Activated T-cell treated with anti-CD3 and anti-CD28 coated beads for 4 hours (primary cell): ENCODE results near the gene CETP.

Experiments
- DNase-seq: peaks from one replicate; pipeline ENCODE4 v3.0.0-alpha.2; 2020

Gene CETP, protein sequence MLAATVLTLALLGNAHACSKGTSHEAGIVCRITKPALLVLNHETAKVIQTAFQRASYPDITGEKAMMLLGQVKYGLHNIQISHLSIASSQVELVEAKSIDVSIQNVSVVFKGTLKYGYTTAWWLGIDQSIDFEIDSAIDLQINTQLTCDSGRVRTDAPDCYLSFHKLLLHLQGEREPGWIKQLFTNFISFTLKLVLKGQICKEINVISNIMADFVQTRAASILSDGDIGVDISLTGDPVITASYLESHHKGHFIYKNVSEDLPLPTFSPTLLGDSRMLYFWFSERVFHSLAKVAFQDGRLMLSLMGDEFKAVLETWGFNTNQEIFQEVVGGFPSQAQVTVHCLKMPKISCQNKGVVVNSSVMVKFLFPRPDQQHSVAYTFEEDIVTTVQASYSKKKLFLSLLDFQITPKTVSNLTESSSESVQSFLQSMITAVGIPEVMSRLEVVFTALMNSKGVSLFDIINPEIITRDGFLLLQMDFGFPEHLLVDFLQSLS

DNA sequence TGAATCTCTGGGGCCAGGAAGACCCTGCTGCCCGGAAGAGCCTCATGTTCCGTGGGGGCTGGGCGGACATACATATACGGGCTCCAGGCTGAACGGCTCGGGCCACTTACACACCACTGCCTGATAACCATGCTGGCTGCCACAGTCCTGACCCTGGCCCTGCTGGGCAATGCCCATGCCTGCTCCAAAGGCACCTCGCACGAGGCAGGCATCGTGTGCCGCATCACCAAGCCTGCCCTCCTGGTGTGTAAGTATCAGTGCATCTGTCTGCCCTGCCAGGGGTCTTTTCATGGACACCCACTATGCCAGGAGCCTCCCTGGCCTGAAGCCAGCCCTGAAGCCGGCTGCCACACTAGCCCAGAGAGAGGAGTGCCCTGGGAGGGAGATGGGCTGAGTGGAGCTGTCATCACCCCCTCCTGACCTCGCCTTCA, at the start of gene CETP:
CETP (plus strand) TSS at position 100 of the 431 bp plus-strand sequence; CDS start at position 130, 30 bp downstream.
- no peak for DNase-seq

DNA sequence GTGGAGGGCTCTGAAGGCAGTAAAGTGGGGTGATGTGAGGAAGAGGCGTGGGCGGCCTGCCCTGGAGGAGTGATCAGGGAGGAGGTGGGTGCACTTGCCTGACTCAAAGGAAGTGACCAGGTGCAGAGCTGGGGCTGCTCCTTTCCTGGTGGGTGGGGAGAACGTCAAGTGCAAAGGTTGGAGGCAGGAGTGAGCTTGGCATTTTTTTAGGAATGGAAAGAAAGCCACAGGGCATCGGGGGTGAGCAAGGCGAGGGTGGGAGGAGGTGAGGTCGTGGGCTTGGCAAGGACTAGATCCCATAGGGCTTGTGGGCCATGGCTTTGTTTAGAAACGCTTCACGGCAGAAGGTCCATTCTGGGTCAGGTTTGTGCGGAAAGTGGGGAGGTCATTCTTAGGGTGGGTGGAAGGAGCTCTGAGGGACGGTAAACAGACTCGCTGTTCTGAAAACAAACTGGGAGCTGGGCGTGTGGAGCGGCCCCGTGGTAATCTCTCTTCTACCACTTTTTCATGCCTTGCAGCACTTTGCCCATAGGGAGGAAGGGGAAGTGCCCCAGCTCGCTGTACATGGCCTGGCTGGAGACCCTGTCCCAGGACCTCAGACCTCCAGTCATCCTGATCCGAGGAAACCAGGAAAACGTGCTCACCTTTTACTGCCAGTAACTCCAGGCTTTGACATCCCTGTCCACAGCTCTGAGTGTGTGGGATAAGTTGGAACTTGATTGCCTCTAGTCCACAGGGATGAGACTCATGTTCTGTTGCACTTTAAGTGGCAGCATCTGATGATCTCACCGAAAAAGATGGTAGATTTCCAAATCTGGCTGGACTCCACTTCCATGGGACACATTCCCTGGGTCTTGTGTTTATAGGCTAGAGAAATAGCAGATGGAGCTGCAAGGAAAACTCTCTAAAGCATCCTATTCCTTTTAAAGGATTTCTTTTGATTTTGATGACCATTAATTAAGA, 48.7 kb upstream of the CETP start:
- no peak for DNase-seq

DNA sequence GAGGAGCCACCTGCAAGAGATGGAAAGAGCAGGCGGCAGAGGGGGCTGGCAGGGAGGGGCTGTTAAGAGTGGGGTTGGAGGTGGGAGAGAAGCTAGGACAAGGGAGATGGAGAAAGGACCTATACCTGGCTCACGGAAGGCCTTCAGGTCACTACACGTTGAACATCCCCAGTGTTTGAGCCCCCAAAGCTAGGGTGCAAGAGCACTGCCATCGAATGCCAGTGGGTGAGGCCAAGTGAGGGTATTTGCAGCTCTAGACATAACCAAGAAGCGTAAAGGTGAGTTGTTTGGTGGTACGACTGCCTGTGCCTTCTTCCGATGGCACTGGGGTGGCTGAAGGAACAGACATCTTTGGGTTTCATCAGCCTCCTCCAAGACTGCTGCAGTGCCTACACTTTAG, 46.9 kb upstream of the CETP start:
- DNase-seq, result no peak

DNA sequence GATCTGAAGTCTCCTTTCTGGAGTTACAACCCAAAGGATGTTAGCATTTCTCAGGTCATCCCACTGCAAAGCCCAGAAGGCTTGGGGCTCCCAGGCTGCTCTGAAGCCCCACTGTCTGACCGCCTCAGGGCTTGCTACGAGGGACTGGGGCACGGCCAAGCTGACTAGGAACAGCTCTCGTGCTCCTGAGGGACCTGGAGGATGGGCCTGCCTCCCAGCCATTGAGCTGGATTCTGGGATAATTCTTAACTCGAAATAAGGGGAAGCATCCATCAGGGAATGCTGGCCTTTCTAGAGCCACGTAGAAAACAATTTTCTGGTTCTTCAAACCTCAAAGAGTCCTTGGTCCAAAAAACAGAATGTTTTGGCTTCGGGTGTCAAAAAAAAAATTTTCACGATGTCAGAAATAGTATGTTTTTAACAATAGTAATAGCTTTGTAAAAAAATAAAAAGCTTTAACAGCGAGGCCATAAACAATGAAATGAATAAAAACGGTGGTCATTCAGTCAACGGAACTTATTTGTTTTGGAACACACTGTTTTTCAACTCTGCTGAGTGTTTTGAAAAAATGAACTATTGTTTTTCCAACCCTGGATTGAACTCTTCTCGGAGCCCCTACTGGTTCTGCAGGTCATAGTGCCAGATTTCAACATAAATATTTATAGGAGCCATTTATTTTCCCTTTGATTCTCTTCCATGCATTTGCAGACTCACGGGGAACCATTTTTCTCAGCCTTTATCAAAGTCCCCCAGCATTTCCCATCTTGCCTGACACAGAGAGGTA, 46.2 kb upstream of the CETP start:
- DNase-seq, result no peak

DNA sequence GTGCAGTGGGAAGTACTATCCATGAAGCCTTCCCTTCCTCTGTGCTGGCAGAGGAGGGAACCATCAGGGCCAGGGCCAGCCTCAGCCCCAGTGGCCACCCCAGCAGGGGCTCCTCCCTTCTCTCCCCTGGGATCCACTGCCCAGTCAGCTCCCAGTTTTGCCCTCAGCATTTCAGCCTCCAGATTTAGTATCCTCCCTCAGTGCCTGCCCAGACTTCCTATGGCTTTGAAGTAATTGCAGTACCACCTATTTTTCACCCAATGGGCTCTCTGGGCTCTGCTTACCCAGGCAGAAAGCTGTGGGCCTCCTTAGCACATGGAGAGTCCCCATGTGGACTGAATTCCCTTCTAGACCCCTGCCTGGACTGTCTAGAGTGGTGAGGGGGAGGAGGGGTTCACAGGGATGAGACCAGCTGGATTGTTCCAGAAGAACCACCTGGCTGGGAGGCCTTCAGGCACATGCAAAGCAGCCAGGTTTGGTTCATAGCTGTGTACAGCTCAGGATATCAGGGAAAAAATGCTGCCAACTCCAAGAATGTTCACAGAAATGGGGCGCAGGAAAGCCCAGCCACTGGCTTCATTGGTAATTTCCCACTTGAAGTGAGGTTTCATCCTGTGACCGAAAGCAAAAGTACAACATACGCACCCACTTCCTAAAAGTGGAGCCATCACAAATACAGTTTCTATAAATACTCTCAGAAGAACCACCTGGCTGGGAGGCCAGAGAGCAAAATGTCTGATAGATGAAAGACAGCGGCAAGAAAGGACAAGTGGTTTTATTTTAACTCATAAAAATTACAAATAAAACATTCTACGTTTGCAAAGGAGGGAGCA, 45.0 kb upstream of the CETP start:
- DNase-seq, result no peak

DNA sequence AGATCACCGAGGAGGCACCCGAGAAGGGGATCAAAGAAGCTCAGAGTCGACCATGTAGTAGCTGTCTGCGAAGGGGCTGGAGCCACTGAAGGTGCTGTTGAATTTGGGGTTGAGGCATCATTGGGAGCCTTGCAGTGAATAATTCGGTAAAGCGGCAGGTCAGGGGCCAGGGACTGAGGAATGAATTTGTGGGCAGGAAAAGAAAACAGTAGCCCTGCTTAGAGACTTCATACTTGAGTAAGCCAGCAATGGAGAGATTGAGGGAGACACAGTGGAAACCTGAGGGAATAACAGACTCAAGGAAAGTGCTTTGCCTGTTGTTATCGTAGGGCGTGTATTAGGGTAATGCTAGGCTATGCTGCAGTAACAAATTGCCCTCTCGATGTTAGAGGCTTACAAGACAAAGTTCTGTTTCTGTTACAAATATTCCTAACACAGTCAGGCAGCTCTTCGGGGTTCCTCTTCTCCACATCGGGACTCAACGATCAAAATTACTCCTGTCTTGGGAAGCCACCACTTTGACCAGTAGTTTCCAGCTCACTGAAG, 43.2 kb upstream of the CETP start:
- DNase-seq, result no peak

DNA sequence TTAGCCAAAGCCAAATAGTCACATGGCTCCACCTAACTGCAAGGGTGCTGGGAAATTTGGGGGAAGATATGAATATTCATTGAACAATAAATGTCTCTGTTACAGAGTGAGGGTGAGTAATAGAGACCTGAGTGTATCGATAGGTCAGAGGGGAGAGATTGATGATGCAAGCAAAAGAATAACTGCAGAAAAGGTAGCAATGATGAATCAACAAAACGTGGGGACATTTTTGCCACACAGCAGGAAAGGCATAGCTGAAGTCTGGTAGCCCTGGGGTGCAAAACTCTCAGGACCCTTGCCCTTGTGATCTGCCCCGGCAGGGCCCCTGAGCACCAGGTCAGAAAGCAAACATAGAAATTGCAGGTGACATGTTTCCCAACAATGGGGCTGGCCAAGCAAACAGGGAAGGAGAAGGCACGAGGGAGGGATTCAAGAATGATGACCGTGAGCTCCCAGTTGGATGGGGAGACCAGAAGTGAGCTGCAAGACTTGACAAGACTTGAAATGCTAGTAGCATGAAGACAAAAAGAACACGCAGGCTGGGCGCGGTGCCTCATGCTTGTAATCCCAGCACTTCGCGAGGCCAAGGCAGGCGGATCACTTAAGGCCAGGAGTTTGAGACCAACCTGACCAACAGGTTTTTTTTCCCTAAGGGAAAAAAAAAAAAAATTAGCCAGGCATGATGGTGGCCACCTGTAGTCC, 42.5 kb upstream of the CETP start:
- no peak for DNase-seq

DNA sequence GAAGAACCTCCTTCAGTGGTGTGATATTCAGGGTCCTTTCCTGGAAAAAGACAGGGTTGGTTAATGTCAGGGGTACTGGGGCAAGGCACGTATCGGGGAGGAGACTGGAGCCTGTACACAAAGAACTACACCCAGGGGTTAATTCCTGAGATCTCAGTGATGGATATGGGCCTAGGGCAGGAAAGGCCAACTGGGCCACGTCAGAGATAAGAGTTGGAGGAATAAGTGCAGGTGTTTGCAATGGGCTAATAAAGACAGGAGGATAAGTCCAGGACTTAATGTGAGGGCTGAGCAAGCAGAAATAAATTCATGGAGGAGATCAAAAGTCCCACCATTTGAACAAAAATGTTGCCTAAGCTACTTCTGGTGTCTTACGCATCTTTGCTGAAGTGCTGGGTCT, 40.2 kb upstream of the CETP start:
- no peak for DNase-seq

DNA sequence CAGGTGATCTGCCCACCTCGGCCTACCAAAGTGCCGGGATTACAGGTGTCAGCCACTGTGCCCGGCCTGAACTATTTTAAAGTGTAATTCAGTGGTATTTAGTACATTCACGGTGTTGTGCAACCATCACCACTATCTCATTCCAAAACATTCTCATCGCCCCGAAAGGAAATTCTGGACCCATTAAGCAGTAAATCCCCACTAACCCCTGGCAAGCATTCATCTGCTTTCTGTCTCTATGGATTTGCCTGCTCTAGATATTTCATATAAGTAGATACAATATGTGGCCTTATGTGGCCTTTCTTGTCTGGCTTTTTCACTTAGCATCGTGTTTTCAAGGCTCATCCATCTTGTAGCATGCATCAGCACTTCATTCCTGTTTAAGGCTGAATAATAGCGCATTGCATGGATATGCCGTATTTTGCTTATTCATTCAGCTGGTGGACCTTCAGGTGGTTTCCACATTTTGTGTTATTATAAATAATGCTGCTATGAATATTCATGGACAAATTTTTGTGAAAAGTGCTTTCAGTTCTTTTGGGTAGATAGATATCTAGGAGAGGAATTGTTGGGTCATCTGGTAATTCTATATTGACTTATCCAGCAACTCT, 38.2 kb upstream of the CETP start:
- no peak for DNase-seq

DNA sequence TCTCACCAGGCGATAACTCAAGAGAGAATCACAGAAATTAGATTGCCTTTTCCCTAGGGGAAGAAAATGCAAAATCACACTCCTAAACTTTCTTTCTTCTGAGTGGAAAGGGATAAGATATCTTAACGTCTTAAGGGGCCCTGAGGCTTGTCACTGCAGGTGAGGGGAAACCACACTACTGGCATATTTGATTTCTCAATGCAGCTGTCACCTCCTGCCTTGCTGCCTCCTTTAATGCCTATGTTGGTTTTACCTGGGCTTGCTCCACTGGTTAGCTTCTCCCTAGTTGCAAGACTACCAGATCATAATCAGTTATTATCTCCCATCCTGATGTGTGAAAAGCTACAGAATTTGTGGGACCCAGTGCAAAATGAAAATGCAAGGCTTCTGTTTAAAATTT, 34.3 kb upstream of the CETP start:
- no peak for DNase-seq

DNA sequence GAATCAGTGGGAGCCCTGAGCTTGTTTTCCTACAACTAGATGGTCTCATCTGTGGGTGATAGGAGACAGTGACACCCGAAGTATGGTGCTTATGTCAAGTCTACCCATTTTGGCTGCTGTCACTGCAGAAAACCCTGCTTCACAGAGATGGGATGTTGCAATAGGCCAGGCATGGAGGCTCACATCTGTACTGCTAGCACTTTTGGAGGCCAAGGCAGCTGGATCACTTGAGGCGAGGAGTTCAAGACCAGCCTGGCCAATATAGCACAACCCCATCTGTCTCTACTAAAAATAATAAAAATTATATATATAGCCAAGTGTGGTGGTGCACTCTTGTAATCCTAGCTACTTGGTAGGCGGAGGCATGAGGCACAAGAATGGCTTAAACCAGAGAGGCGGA, 32.1 kb upstream of the CETP start:
- no peak for DNase-seq

DNA sequence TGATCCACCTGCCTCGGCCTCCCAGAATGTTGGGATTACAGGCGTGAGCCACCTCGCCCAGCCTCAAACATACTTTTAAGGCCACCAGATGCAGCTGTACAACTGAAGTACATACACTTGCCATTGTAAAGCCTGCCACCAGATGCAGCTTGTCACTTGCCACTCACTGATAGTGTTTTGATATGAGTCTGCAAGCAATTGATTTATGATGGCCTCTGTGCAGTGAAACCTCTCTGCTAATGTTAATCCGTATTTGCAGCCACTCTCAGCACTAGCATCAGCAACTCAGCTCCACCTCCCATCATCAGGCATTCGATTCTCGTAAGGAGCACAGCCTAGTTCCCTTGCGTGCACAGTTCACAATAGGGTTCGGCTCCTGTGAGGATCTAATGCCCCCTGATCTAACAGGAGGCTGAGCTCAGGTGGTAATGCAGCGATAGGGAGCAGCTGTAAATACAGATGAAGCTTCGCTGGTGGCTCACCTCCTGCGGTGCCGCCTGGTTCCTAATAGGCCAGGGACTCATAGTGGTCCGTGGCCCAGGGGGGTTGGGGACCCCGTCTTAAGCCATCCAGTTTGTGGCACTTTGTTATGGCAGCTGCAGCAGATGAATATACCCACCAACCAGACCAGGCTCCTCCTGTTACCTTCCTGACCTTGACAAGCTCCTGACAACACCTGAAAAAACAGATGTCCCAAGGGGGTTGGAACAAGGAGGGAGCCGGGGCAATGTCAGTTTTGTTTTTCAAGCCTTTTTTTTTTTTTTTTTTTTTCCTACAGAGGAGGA, 31.1 kb upstream of the CETP start:
- DNase-seq, result no peak

DNA sequence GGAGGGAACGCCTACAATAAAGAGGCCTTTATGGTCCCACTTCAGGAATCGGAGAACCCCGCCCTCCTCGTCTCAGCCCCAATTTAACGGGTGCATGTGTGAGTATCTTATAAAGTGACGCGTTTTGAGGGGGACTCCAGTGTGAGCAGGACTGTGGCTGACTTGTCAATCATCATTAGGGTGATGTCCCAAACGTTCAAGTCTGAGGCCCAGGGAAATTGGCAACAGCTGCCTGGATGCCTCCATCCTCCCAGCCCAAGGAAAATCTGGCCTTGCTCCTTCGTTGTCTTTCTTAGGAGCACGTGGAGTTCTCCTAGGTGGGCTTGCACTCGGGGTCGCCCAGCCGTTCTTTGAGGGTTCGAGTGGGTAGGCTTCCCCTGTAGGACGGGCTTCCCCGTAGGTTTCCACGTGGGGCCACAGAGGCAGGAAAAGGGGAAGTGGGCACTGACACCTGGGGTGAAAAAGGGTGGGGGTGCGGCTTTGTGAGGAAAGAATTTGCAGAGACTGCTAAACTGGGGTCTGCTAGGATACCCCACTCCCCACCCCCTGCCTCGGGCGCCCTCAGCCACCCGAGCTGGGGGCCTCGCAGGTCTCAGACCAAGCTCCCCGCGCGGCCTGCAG, 30.4 kb upstream of the CETP start:
- no peak for DNase-seq

DNA sequence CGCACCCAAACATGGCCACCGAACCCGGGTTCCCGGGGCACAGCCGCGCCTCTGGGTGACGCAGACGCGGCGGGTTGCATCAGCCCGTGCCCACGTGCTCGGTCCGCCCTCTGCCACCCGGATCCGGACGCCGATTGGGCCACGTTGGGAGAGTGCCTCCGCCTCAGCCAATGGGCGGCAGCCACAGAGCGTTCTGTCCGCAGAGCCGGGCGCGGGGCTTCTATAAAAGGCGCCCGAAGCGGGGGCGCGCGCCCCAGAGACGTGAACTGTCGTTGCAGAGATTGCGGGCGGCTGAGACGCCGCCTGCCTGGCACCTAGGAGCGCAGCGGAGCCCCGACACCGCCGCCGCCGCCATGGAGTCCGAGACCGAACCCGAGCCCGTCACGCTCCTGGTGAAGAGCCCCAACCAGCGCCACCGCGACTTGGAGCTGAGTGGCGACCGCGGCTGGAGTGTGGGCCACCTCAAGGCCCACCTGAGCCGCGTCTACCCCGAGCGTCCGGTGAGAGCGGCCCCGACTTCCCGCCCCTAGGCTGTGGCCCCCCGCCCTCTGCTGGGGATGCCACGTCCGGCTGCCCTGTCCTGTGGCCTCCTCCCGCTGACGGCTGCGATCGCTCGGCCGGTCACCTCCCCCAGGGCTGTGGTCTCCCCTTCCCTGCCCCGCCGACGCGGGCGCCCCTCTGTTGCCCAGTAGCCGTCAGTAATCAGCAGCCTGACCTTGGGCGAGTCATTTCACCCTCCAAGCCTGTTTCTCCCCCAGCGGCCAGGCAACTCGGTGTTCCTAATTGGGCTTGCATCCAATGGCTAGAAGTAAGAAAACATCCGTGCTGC, 29.6 kb upstream of the CETP start, which contains the start of gene HERPUD1:
HERPUD1 (plus strand) TSS at position 251 of the 829 bp plus-strand sequence; CDS start at position 354, 103 bp downstream.
- peak; percentile 97 for DNase-seq

DNA sequence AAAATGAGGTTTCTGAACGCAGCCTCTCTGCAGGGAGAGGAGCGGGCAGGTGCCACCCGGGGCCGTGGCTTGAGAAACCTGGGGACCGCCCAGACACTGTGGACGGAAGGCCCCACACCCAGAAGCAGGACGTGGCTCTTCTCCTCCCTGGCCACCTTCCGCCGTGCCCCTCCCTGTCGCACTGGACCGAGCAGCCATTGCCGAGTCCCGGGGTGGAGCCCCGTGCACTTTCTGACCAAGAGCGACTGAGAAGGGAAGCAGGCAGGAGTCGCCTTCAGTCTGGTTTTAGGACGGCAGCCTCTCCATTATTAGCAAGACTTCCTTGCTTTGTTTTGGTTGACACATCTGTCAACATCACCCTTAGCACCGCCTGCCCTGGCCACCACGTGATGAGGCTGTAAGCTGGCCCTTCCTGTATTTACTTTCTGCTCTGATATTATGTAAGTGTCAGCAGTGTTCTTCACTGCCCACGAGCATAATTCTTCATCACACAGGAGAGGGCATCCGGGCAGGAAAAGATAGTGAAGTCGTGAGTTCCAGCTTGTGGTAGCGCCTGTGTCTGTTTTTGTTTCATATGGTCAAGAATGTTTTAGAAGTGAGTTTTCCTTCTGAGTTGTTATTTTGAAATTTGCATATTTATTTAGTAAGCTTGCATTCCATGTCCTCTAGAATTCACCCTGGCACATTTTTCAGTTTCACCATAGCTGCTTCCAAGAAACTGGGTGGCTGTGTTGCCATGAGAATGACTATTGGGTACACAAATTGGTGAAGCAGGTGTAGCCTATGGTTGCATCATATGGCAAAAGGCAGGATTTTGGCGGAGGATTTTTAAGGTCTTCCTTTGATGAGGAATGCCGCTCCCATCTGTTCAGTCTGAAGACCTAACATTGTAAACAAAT, 28.8 kb upstream of the CETP start:
- DNase-seq, result no peak

DNA sequence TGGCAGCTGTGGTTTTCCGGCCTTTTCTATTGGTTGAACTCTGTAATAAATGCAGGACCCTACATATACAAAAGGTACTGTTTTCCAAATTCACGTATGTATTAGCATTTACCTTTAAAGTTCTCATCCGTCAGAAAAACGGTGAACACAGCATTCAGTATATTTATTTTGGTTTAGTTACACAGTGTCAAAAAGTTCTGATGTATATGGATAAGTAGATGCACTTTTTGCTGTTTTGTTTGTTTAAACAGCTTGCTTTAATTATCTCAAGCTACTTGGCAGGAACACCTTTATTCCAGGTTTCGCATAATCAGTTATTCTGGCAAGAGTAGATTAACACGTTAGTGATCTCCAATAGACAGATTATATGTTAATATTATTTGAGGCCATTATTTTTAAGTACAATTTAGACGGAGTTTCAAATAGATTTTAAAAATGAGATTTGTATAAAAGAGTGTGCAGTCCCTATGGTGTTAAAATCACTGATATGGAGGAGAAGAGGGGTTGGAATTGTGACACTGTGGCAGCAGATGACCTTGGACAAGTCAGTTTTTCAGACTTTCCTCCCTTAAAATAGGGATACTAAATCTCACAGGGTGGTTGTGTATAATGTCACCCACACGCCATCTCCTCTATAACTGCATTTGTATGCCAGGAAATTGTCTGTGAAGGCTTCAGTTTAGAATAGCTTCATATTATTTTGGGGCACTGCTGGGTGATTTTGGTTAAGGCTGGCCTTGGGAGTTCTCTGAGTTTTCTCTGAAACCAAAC, 27.7 kb upstream of the CETP start:
- no peak for DNase-seq
